ENCODE results near the gene CHRNA4.

GRCh38 chr20:63352811-63353221 is 8.3 kb downstream of the CHRNA4 start:
- TF ChIP-seq CTCF (conservative IDR thresholded peaks at IDR 0.05; ENCODE audit: low read depth, low read length) (no peak), POLR2A (IDR thresholded peaks at IDR 0.05; ENCODE audit: low read depth, low read length) (no peak), RFX5 (IDR thresholded peaks at IDR 0.05; ENCODE audit: low read depth, low read length) (no peak)
